BLaER1 (cell line): ENCODE data around the gene NOB1.

Experiments used
- H3K27ac ChIP-seq: shearing (Covaris generic); formaldehyde crosslinking; 2 replicates; pipeline ENCODE4 v1.8.1; 2022
- H3K27me3 ChIP-seq: shearing (Covaris generic); formaldehyde crosslinking; 2 replicates; pipeline ENCODE4 v1.8.1; 2022
- H3K36me3 ChIP-seq: shearing (Covaris generic); formaldehyde crosslinking; 2 replicates; pipeline ENCODE4 v1.8.1; 2022
- H3K4me1 ChIP-seq: shearing (Covaris generic); formaldehyde crosslinking; 2 replicates; pipeline ENCODE4 v1.8.1; 2022
- H3K4me2 ChIP-seq: shearing (Covaris generic); formaldehyde crosslinking; 2 replicates; pipeline ENCODE4 v1.8.1; 2022
- H3K4me3 ChIP-seq: shearing (Covaris generic); formaldehyde crosslinking; 2 replicates; pipeline ENCODE4 v1.8.1; 2022
- H3K9ac ChIP-seq: shearing (Covaris generic); formaldehyde crosslinking; 2 replicates; pipeline ENCODE4 v1.8.1; 2022
- H3K9me3 ChIP-seq: shearing (Covaris generic); formaldehyde crosslinking; 2 replicates; pipeline ENCODE4 v1.8.1; 2022
- H4K20me1 ChIP-seq: shearing (Covaris generic); formaldehyde crosslinking; 2 replicates; pipeline ENCODE4 v1.8.1; 2022
- Cebpa-rat ChIP-seq: shearing (Covaris generic); IDR thresholded peaks from 2 replicates; pipeline ENCODE4 v1.8.1; 2022

Gene NOB1

DNA sequence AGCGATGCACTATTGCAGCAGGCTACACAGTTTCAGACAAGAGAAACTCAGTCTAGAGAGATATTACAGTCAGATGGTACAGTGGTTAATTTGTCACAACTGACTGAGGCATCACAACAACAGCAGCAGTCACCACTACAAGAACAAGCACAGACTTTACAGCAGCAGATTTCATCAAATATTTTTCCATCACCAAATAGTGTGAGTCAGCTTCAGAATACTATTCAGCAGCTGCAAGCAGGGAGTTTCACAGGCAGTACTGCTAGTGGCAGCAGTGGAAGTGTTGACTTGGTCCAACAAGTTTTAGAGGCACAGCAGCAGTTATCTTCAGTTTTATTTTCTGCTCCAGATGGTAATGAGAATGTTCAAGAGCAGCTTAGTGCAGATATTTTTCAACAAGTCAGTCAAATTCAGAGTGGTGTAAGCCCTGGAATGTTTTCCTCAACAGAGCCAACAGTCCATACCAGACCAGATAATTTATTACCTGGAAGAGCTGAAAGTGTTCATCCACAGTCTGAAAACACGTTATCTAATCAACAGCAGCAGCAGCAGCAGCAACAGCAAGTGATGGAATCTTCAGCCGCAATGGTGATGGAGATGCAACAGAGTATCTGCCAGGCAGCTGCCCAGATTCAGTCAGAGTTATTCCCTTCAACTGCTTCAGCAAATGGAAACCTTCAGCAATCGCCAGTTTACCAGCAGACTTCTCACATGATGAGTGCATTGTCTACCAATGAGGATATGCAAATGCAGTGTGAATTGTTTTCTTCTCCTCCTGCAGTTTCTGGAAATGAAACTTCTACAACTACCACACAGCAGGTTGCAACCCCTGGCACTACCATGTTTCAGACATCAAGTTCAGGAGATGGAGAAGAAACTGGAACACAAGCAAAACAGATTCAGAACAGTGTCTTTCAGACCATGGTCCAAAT, 62.5 kb downstream of the NOB1 start:
- no peaks in the 10 kb centered on the region for H3K4me1 ChIP-seq
- no peak overlapping the region for H3K4me2 ChIP-seq
- H3K27me3 ChIP-seq: no peaks in the 10 kb centered on the region
- no peak for TF ChIP-seq Cebpa-rat
- peaks cover 77% of the 10 kb centered on the region for H3K36me3 ChIP-seq
- H3K27ac ChIP-seq: no peak overlapping the region
- no peaks in the 10 kb centered on the region for H3K9me3 ChIP-seq
- H3K4me3 ChIP-seq: no peak overlapping the region
- no peak overlapping the region for H3K9ac ChIP-seq
- H4K20me1 ChIP-seq: no peaks in the 10 kb centered on the region
